K562 (cell line): ENCODE measurements around the gene KBTBD6. TPM values are rescaled to one million over a fixed set of nuclear protein-coding genes. Genes with fewer than 3 reads are reported as not detected.

ENCODE experiments used
- BMI1 ChIP-seq: fragments of 150-350 bp; IDR thresholded peaks from 2 replicates; pipeline ENCODE4 v1.6.1; 2014; ENCODE audit warnings: low read length
- BRCA1 ChIP-seq, 2 experiments: fragments of 450-650 bp in 1 of 2; sonication (generic) in 1 of 2; formaldehyde crosslinking in 1 of 2; IDR thresholded peaks; 2 replicates each; pipeline versions ENCODE4 v1.5.0 to v1.6.1; 2017 to 2020; ENCODE audit warnings: mild to moderate bottlenecking in 1 of 2, missing genetic modification reagents in 1 of 2
- CEBPZ ChIP-seq: fragments of 150-350 bp; IDR thresholded peaks from 2 replicates; pipeline ENCODE4 v1.6.1; 2014; ENCODE audit warnings: low read depth, mild to moderate bottlenecking, low read length, borderline replicate concordance
- CTCF ChIP-seq, 3 experiments: IDR thresholded peaks in 2 of 3; conservative IDR thresholded peaks in 1 of 3; 2 replicates each; pipeline ENCODE4 v1.5.1; 2011 to 2012; ENCODE audit warnings: low read length in 3 of 3, mild to moderate bottlenecking in 3 of 3, control low read depth in 2 of 3, improper control_type of control experiment in 1 of 3, inconsistent platforms in 1 of 3, low read depth in 1 of 3, mixed read lengths in 1 of 3, moderate library complexity in 1 of 3; ENCODE audit not compliant: insufficient read depth in 2 of 3
- DLX4 ChIP-seq: fragments of 250-450 bp; sonication (Bioruptor Pico); IDR thresholded peaks from 2 replicates; pipeline ENCODE4 v1.6.1; 2021; ENCODE audit warnings: mild to moderate bottlenecking
- GTF2A2 ChIP-seq: IDR thresholded peaks from 2 replicates; pipeline ENCODE4 v1.6.1; 2016; ENCODE audit warnings: mild to moderate bottlenecking, missing genetic modification characterization, missing compliant biosample characterization
- MBD1 ChIP-seq: fragments of 250-450 bp; sonication (Bioruptor Pico); IDR thresholded peaks from 2 replicates; pipeline ENCODE4 v1.8.0; 2022; ENCODE audit warnings: inconsistent platforms
- MIER1 ChIP-seq: fragments of 450-650 bp; IDR thresholded peaks from 2 replicates; pipeline ENCODE4 v1.6.1; 2016; ENCODE audit warnings: antibody characterized with exemption, mild to moderate bottlenecking, low read depth
- SNRNP70 ChIP-seq: fragments of 200-400 bp; formaldehyde crosslinking; optimal IDR thresholded peaks from 2 replicates; pipeline ENCODE3; 2017; ENCODE audit warnings: low read depth, low read length
- TGIF2 ChIP-seq: sonication (generic); formaldehyde crosslinking; IDR thresholded peaks from 2 replicates; pipeline ENCODE4 v1.8.1; 2022; ENCODE audit warnings: mild to moderate bottlenecking, missing genetic modification reagents, moderate library complexity
- TRIM24 ChIP-seq, 2 experiments: fragments of 450-650 bp; IDR thresholded peaks; 2 replicates each; pipeline ENCODE4 v1.6.1; 2016
- ZC3H11A ChIP-seq: IDR thresholded peaks from 2 replicates; pipeline ENCODE4 v1.6.1; 2012; ENCODE audit warnings: low read depth, low read length, improper control_type of control experiment
- ZHX1 ChIP-seq: fragments of 150-350 bp; conservative IDR thresholded peaks from 2 replicates; pipeline ENCODE4 v1.6.1; 2014; ENCODE audit warnings: low read length
- ZNF280B ChIP-seq: fragments of 250-450 bp; sonication (Bioruptor Pico); IDR thresholded peaks from 2 replicates; pipeline ENCODE4 v1.5.1; 2021; ENCODE audit warnings: mild to moderate bottlenecking
- polyA plus RNA-seq, 8 experiments: library from polyadenylated mRNA; depleted of rRNA in 4 of 8; stranded (reverse) in 5 of 8; unstranded in 3 of 8; fragments of >200 nt; fragmentation: Nextera tagmentation in 2 of 8; fragmentation: Illumina TruSeq in 1 of 8; extraction: Ambion mirVana in 2 of 8; extraction: Trizol in 1 of 8; gene quantifications; 2 replicates each; pipeline versions ENCODE4 v1.2.1 to v1.2.3, GENCODE V29; 2011 to 2014; ENCODE audit warnings: inconsistent platforms in 1 of 8, missing spikeins in 1 of 8
- total RNA-seq, 7 experiments: library from RNA; depleted of rRNA in 6 of 7; stranded (reverse); fragments of >200 nt in 6 of 7; fragmentation: Illumina TruSeq in 2 of 7; extraction: Trizol in 2 of 7; gene quantifications; 2 replicates each; pipeline versions ENCODE4 v1.2.1 to v1.2.3, GENCODE V29; 2011 to 2021; ENCODE audit warnings: low replicate concordance in 1 of 7

KBTBD6 gene
- total and polyA plus RNA-seq, 9 of the 15 experiments (the other 6 are each of a cell fraction or from before 2014, with no cell fraction given): 1.9 to 4.9 (median 3.2) TPM

GRCh38 chr13:41148419-41149283 is 16.0 kb upstream of the KBTBD6 start (continued):
- TF ChIP-seq GTF2A2 (tag) (no peak), CTCF (IDR thresholded peaks at IDR 0.05 in 2 of 3, conservative IDR thresholded peaks at IDR 0.05 in 1 of 3; ENCODE audit: insufficient read depth in 2 of 3, low read depth in 1 of 3, low read length in 3 of 3) (no peak), ZHX1 (no peak), ZNF280B (CRISPR knock-in tag) (peak; percentile 96), ZC3H11A (no peak), TGIF2 (no peak), DLX4 (CRISPR knock-in tag) (no peak), MBD1 (no peak), MIER1 (peak; percentile 69; the same call in 1 of the 2 replicates), SNRNP70 (no peak), CEBPZ (peak; percentile 78), TRIM24 (IDR thresholded peaks at IDR 0.05) (peak; percentile 71 to 84), BRCA1 (IDR thresholded peaks at IDR 0.05) (no peak), BRCA1 (CRISPR knock-in tag; IDR thresholded peaks at IDR 0.05) (no peak), BMI1 (no peak)
